ENCODE measurements around the gene MLEC. TPM values are rescaled to one million over a fixed set of nuclear protein-coding genes. Genes with fewer than 3 reads are reported as not detected.
A peak's percentile ranks its signal among the peaks of the same experiment; 100 is the strongest.

MLEC gene
- total RNA-seq, 1 donor from 2014 or later, result 152 TPM

DNA sequence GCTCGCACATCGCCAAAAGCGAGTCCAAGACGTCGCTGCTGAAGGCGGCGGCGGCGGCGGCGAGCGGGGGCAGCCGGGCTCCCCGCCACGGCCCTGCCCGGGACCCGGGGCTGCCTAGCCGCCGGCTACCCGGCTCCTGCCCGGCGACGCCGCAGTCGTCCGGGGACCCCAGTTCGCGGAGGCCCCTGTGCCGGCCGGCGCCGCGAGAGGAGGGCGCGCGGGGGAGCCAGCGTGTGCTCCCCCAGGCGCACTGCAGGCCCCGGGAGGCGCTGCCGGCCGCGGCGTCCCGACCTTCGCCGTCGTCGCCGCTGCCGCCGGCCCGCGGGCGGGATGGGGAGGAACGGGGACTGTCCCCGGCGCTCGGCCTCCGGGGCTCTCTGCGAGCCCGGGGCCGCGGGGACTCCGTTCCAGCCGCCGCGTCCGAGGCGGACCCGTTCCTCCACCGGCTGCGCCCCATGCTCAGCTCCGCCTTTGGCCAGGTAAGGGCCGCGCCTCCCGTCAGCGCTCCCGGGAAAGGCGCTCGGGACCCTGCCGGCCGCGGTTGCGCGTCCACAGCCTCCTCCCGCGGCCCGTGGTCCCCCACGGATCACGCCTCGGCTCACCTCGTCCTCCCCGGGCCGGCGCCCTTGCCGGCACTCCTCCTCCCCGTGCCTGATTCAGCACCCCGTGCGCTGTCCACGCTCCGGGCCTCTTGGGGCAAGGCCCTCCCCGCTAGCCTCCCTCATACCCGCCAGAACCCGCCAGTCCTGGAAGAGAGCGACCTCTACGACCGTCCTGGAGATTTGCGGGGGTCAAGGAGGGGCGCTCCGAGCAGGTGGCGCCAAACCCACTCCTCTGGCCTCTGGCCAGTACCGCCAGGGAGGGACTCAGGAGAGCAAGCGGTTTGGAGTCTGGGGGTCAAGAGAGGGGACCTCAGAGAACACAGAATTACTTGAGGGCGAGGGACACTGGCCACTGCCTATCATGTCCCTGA is 45.8 kb upstream of the MLEC start:
- H3K9me3 Mint-ChIP-seq (ENCODE audit: unreplicated experiment), result no peaks in the 10 kb centered on the region
- no peak overlapping the region for H3K27ac Mint-ChIP-seq (ENCODE audit: unreplicated experiment)
- H3K27ac ChIP-seq (ENCODE audit: low read depth, low read length), result no peak overlapping the region
- FAIRE-seq, result no peak
- H2AFZ ChIP-seq (ENCODE audit: low read depth, low read length), result peak overlapping the region; percentile 26
- H3K36me3 Mint-ChIP-seq (ENCODE audit: low read depth, unreplicated experiment), result no peaks in the 10 kb centered on the region
- no peaks in the 10 kb centered on the region for H3K79me2 ChIP-seq (ENCODE audit: insufficient read depth, low read length)
- no peaks in the 10 kb centered on the region for H3K9me3 ChIP-seq (ENCODE audit: insufficient read depth, low read depth, low read length)
- peak; percentile 92 for TF ChIP-seq EZH2 (IDR thresholded peaks at IDR 0.05; ENCODE audit: insufficient read depth, low read length)
- TF ChIP-seq, protein P1, sequence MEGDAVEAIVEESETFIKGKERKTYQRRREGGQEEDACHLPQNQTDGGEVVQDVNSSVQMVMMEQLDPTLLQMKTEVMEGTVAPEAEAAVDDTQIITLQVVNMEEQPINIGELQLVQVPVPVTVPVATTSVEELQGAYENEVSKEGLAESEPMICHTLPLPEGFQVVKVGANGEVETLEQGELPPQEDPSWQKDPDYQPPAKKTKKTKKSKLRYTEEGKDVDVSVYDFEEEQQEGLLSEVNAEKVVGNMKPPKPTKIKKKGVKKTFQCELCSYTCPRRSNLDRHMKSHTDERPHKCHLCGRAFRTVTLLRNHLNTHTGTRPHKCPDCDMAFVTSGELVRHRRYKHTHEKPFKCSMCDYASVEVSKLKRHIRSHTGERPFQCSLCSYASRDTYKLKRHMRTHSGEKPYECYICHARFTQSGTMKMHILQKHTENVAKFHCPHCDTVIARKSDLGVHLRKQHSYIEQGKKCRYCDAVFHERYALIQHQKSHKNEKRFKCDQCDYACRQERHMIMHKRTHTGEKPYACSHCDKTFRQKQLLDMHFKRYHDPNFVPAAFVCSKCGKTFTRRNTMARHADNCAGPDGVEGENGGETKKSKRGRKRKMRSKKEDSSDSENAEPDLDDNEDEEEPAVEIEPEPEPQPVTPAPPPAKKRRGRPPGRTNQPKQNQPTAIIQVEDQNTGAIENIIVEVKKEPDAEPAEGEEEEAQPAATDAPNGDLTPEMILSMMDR (IDR thresholded peaks at IDR 0.05; ENCODE audit: insufficient read depth, low read depth, low read length), result no peak
- DNase-seq (ENCODE audit: low read depth), result peak; percentile 45
- peaks cover 48% of the 10 kb centered on the region for H3K27me3 ChIP-seq (ENCODE audit: insufficient read depth, low read length)
- H4K20me1 ChIP-seq (ENCODE audit: insufficient read depth, low read length), result peaks cover 10% of the 10 kb centered on the region
- H3K36me3 ChIP-seq (ENCODE audit: insufficient read depth, low read length), result no peaks in the 10 kb centered on the region
- peak overlapping the region; percentile 80 for H3K4me2 ChIP-seq (ENCODE audit: low read length)
- H3K4me1 ChIP-seq (ENCODE audit: insufficient read depth, low read length), result no peaks in the 10 kb centered on the region
- H3K9ac ChIP-seq (ENCODE audit: low read length), result no peak overlapping the region
- H3K4me3 ChIP-seq (ENCODE audit: insufficient read depth, low read depth, low read length), result peak overlapping the region; percentile 17
- H3K4me3 Mint-ChIP-seq (ENCODE audit: unreplicated experiment), result peak overlapping the region; percentile 71
- H3K27me3 Mint-ChIP-seq (ENCODE audit: low read depth, unreplicated experiment), result peaks cover 63% of the 10 kb centered on the region
- H3K4me1 Mint-ChIP-seq (ENCODE audit: low read depth, unreplicated experiment), result peaks cover 2% of the 10 kb centered on the region

DNA sequence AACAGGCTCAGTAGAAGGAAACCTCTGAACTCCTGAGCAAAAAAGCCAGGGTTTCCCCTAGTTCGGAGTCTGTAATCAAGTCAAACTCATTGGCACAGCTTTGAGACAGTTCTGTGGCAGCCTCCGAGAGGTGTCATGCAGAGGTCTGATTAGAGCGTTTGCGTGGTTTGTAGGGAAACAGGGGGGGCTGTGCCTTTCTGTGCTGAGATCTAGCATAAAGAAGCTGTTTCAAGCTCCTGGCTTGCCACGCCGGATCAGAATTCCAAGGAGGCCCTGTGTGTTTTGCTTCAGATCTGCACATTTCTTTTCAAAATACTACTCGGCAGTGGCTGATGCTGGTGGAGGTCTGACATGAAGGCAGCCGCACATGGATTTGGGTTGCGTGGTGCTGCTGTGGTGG is 44.8 kb upstream of the MLEC start:
- FAIRE-seq (no peak), DNase-seq (ENCODE audit: low read depth) (no peak)
- H3K27ac Mint-ChIP-seq (ENCODE audit: unreplicated experiment), result peak overlapping the region; percentile 34
- H3K36me3 Mint-ChIP-seq (ENCODE audit: low read depth, unreplicated experiment), result no peaks in the 10 kb centered on the region
- H3K36me3 ChIP-seq (ENCODE audit: insufficient read depth, low read length), result no peaks in the 10 kb centered on the region
- H3K9ac ChIP-seq (ENCODE audit: low read length), result no peak overlapping the region
- H3K4me3 ChIP-seq (ENCODE audit: insufficient read depth, low read depth, low read length), result no peak overlapping the region
- peaks cover 10% of the 10 kb centered on the region for H4K20me1 ChIP-seq (ENCODE audit: insufficient read depth, low read length)
- H3K9me3 Mint-ChIP-seq (ENCODE audit: unreplicated experiment), result no peaks in the 10 kb centered on the region
- H3K4me2 ChIP-seq (ENCODE audit: low read length), result no peak overlapping the region
- peaks cover 50% of the 10 kb centered on the region for H3K27me3 ChIP-seq (ENCODE audit: insufficient read depth, low read length)
- no peaks in the 10 kb centered on the region for H3K79me2 ChIP-seq (ENCODE audit: insufficient read depth, low read length)
- H3K27ac ChIP-seq (ENCODE audit: low read depth, low read length), result no peak overlapping the region
- no peaks in the 10 kb centered on the region for H3K9me3 ChIP-seq (ENCODE audit: insufficient read depth, low read depth, low read length)
- H3K27me3 Mint-ChIP-seq (ENCODE audit: low read depth, unreplicated experiment), result peaks cover 63% of the 10 kb centered on the region
- TF ChIP-seq, protein P1 (IDR thresholded peaks at IDR 0.05; ENCODE audit: insufficient read depth, low read depth, low read length), result no peak
- TF ChIP-seq EZH2 (IDR thresholded peaks at IDR 0.05; ENCODE audit: insufficient read depth, low read length), result no peak
- H3K4me1 ChIP-seq (ENCODE audit: insufficient read depth, low read length), result no peaks in the 10 kb centered on the region
- peak overlapping the region; percentile 61 for H3K4me3 Mint-ChIP-seq (ENCODE audit: unreplicated experiment)
- H3K4me1 Mint-ChIP-seq (ENCODE audit: low read depth, unreplicated experiment), result peaks cover 2% of the 10 kb centered on the region
- no peak overlapping the region for H2AFZ ChIP-seq (ENCODE audit: low read depth, low read length)

DNA sequence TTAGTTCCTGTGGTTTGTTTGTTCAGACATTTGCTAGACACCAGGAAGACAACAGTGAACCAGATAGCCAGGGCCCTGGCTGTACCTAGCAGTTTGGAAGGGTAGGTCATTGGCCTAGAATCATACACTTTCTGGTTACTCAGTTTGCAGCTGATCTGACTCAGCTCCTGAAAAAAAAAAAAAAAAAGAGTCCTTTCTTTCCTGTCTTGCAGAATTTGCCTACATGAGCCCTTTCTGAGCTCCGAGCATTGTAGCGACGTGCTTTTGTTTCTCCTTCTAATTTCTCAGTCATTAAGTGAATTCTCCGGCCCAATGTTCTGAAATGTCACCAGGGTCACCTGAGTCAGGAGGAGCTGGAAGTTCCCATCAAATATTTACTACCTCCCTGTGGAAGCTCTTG is 44.1 kb upstream of the MLEC start:
- no peaks in the 10 kb centered on the region for H3K9me3 ChIP-seq (ENCODE audit: insufficient read depth, low read depth, low read length)
- H4K20me1 ChIP-seq (ENCODE audit: insufficient read depth, low read length), result peaks cover 10% of the 10 kb centered on the region
- no peak overlapping the region for H3K9ac ChIP-seq (ENCODE audit: low read length)
- H3K9me3 Mint-ChIP-seq (ENCODE audit: unreplicated experiment), result no peaks in the 10 kb centered on the region
- H3K36me3 Mint-ChIP-seq (ENCODE audit: low read depth, unreplicated experiment), result no peaks in the 10 kb centered on the region
- no peak overlapping the region for H2AFZ ChIP-seq (ENCODE audit: low read depth, low read length)
- FAIRE-seq, result no peak
- H3K79me2 ChIP-seq (ENCODE audit: insufficient read depth, low read length), result no peaks in the 10 kb centered on the region
- no peak overlapping the region for H3K4me3 Mint-ChIP-seq (ENCODE audit: unreplicated experiment)
- H3K27ac Mint-ChIP-seq (ENCODE audit: unreplicated experiment), result no peak overlapping the region
- peaks cover 50% of the 10 kb centered on the region for H3K27me3 ChIP-seq (ENCODE audit: insufficient read depth, low read length)
- H3K27me3 Mint-ChIP-seq (ENCODE audit: low read depth, unreplicated experiment), result peaks cover 60% of the 10 kb centered on the region
- H3K27ac ChIP-seq (ENCODE audit: low read depth, low read length), result no peak overlapping the region
- H3K4me1 Mint-ChIP-seq (ENCODE audit: low read depth, unreplicated experiment), result peaks cover 2% of the 10 kb centered on the region
- DNase-seq (ENCODE audit: low read depth), result no peak
- TF ChIP-seq, protein P1 (IDR thresholded peaks at IDR 0.05; ENCODE audit: insufficient read depth, low read depth, low read length), result no peak
- no peak for TF ChIP-seq EZH2 (IDR thresholded peaks at IDR 0.05; ENCODE audit: insufficient read depth, low read length)
- H3K4me1 ChIP-seq (ENCODE audit: insufficient read depth, low read length), result no peaks in the 10 kb centered on the region
- H3K4me2 ChIP-seq (ENCODE audit: low read length), result no peak overlapping the region
- no peak overlapping the region for H3K4me3 ChIP-seq (ENCODE audit: insufficient read depth, low read depth, low read length)
- no peaks in the 10 kb centered on the region for H3K36me3 ChIP-seq (ENCODE audit: insufficient read depth, low read length)
